Measurements from ENCODE around the gene IMPDH2. TPM values are rescaled to one million over a fixed set of nuclear protein-coding genes. Genes with fewer than 3 reads are reported as not detected.

Gene IMPDH2
- total RNA-seq, 1 experiment from 2014 or later, result 599 TPM

DNA sequence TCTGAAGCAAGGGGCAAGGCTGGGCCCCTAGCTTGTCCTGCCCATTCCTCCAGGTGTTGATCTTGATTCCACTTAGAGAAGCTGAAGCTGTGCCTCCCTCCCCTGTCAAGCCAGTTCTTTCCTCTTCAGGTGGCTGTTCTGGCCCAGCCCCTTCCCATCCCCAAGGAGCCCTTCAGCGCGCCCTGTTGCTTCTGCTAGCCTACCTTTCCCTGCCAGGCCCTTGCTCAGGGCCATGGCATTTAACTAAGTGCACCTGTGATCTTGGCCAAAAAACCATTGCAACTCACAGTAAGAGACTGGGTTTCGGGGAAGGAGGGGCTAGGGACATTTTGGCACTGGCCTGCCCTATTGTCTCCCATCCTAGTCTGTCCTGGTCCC lies 23.9 kb downstream of the IMPDH2 start:
- Histone ChIP-seq H3K9me3 (ENCODE audit: control insufficient read depth in 1 of 2, insufficient read depth in 1 of 2, low read depth in 1 of 2, low read length in 2 of 2) (no peaks in the 10 kb centered on the region), H3K4me2 (ENCODE audit: low read length) (no peak overlapping the region), H3K4me3 (replicated peaks in 1 of 2; ENCODE audit: low read depth in 1 of 2, low read length in 2 of 2) (no peak overlapping the region), H3K9me2 (ENCODE audit: insufficient read depth) (no peaks in the 10 kb centered on the region), H4K20me1 (ENCODE audit: insufficient read depth) (no peaks in the 10 kb centered on the region), H3K27me3 (ENCODE audit: insufficient read depth, low read length) (no peaks in the 10 kb centered on the region), H3K27ac (ENCODE audit: low read depth, low read length) (peak overlapping the region; percentile 13; the same call in 1 of the 2 replicates), H3K4me1 (ENCODE audit: control insufficient read depth in 1 of 2, insufficient read depth in 2 of 2, low read length in 2 of 2) (peaks cover 3 to 26% of the 10 kb centered on the region in 2 experiments; a peak in 3 of 4 replicates), H3K9ac (ENCODE audit: low read length) (no peak overlapping the region), H3K36me3 (ENCODE audit: control insufficient read depth in 1 of 2, insufficient read depth in 2 of 2, low read length in 2 of 2) (peaks cover 0 to 3% of the 10 kb centered on the region in 2 experiments; a peak in 1 of 4 replicates), H2AFZ (ENCODE audit: low read depth, low read length, poor library complexity, severe bottlenecking) (no peak overlapping the region), H3K79me2 (ENCODE audit: insufficient read depth, low read length) (peaks cover 30% of the 10 kb centered on the region)
- no TSS peak for BruUV-seq (replicated peaks)
- ChIA-PET RAD21 (ENCODE audit: low non-redundant PET in 1 of 2, low total read pairs in 2 of 2, uncharacterized antibody in 2 of 2, unreplicated experiment in 2 of 2) (no interaction called here), POLR2A (no interaction called here), CTCF (no interaction called here)
- TF ChIP-seq SP1 (IDR thresholded peaks at IDR 0.05; ENCODE audit: low read depth) (no peak), ZNF274 (IDR thresholded peaks at IDR 0.05; ENCODE audit: low read depth, low read length) (no peak), RAD21 (IDR thresholded peaks at IDR 0.05; ENCODE audit: low read depth) (no peak), CBX3 (IDR thresholded peaks at IDR 0.05; ENCODE audit: low read depth) (no peak), ELF1 (IDR thresholded peaks at IDR 0.05; ENCODE audit: borderline replicate concordance, low read depth) (no peak), EZH2phosphoT487 (IDR thresholded peaks at IDR 0.05; ENCODE audit: borderline replicate concordance) (no peak), CEBPB (IDR thresholded peaks at IDR 0.05; ENCODE audit: low read depth) (no peak), POLR2A (IDR thresholded peaks at IDR 0.05; ENCODE audit: borderline replicate concordance, extremely low read depth, insufficient read depth, insufficient read length) (no peak)
- TF ChIP-seq, protein P1, sequence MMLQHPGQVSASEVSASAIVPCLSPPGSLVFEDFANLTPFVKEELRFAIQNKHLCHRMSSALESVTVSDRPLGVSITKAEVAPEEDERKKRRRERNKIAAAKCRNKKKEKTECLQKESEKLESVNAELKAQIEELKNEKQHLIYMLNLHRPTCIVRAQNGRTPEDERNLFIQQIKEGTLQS (IDR thresholded peaks at IDR 0.05), result no peak
- ATAC-seq (no peak), DNase-seq (ENCODE audit: low read depth, low spot score) (no peak)
- intact Hi-C loops (cut with micrococcal nuclease), result no loop called here

DNA sequence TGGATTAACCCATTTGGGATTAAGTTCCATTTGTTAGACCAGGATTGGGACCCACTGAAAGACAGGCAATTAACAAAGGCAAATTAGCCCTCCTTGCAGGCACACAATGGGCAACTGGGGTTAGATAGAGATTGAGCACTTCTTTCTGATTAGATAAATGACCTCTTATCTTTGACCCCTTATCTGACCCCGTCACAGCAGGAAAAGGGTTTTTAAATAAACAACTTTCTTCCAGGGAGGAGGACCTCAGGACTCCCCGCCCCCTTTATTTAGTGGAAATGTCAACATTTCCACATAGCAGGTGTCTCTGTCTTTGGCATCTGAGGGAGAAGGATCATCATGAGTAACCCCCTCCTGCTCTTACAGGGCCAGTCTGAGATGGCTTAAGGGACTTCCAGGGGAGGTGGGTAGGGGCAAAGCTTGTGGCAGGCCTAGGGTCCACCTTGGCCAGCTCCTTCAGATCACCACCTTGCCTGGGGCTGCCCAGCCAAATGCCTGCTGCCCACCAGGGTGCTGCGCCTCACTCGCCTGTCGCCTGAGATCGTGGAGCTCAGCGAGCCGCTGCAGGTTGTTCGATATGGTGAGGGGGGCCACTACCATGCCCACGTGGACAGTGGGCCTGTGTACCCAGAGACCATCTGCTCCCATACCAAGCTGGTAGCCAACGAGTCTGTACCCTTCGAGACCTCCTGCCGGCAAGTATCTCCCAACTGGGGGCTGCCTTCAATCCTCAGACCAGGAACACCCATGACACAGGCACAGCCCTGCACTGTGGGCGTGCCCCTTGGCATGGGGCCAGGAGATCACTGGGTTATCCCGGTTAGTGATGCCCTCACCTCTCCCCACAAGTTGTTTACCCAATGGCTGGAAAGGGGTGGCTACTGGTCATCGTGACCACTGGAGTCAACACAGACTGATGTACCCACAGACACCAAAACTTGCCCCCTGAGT lies 24.6 kb downstream of the IMPDH2 start:
- Histone ChIP-seq H3K36me3 (ENCODE audit: control insufficient read depth in 1 of 2, insufficient read depth in 2 of 2, low read length in 2 of 2) (peaks cover 0 to 3% of the 10 kb centered on the region in 2 experiments; a peak in 1 of 4 replicates), H3K4me3 (replicated peaks in 1 of 2; ENCODE audit: low read depth in 1 of 2, low read length in 2 of 2) (no peak overlapping the region), H3K9me3 (ENCODE audit: control insufficient read depth in 1 of 2, insufficient read depth in 1 of 2, low read depth in 1 of 2, low read length in 2 of 2) (no peaks in the 10 kb centered on the region), H2AFZ (ENCODE audit: low read depth, low read length, poor library complexity, severe bottlenecking) (no peak overlapping the region), H3K27me3 (ENCODE audit: insufficient read depth, low read length) (no peaks in the 10 kb centered on the region), H3K27ac (ENCODE audit: low read depth, low read length) (no peak overlapping the region), H3K4me2 (ENCODE audit: low read length) (no peak overlapping the region), H3K9ac (ENCODE audit: low read length) (no peak overlapping the region), H4K20me1 (ENCODE audit: insufficient read depth) (no peaks in the 10 kb centered on the region), H3K9me2 (ENCODE audit: insufficient read depth) (no peaks in the 10 kb centered on the region), H3K79me2 (ENCODE audit: insufficient read depth, low read length) (peaks cover 24% of the 10 kb centered on the region), H3K4me1 (ENCODE audit: control insufficient read depth in 1 of 2, insufficient read depth in 2 of 2, low read length in 2 of 2) (peaks cover 3 to 26% of the 10 kb centered on the region in 2 experiments; a peak in 3 of 4 replicates)
- CTCF ChIA-PET, result no interaction called here
- RAD21 ChIA-PET (ENCODE audit: low non-redundant PET in 1 of 2, low total read pairs in 2 of 2, uncharacterized antibody in 2 of 2, unreplicated experiment in 2 of 2), result no interaction called here
- ATAC-seq (no peak), DNase-seq (ENCODE audit: low read depth, low spot score) (no peak)
- no TSS peak for BruUV-seq (replicated peaks)
- TF ChIP-seq RAD21 (IDR thresholded peaks at IDR 0.05; ENCODE audit: low read depth) (no peak), FOSL1 (IDR thresholded peaks at IDR 0.05; ENCODE audit: low read depth) (no peak), CEBPB (IDR thresholded peaks at IDR 0.05; ENCODE audit: low read depth) (no peak), EZH2 (IDR thresholded peaks at IDR 0.05) (no peak), SRF (IDR thresholded peaks at IDR 0.05; ENCODE audit: low read depth) (no peak)
- intact Hi-C loops (cut with micrococcal nuclease), result no loop called here
- POLR2A ChIA-PET, result interaction anchor here (0.6 kb wide), 1 partner anchor 15 kb away, joined by 3 read pairs; no protein-coding TSS in a partner anchor

Data from HCT116 (cell line).